GM18951 (cell line): ENCODE data around the gene NLGN2.

Source experiments
- POLR2A ChIP-seq: IDR thresholded peaks from 4 replicates; pipeline ENCODE4 v1.6.1; 2011; ENCODE audit warnings: mild to moderate bottlenecking; ENCODE audit not compliant: insufficient read length, insufficient read depth; ENCODE audit errors: extremely low read depth
- in situ Hi-C: fragments of 300-500 bp; cut with MboI; formaldehyde crosslinking; loops from one replicate; pipeline ENCODE4 v1.12.0; 2022; ENCODE audit warnings: low sequenced_read_pairs, mixed read lengths, inconsistent platforms; ENCODE audit not compliant: unreplicated experiment

The NLGN2 gene

DNA sequence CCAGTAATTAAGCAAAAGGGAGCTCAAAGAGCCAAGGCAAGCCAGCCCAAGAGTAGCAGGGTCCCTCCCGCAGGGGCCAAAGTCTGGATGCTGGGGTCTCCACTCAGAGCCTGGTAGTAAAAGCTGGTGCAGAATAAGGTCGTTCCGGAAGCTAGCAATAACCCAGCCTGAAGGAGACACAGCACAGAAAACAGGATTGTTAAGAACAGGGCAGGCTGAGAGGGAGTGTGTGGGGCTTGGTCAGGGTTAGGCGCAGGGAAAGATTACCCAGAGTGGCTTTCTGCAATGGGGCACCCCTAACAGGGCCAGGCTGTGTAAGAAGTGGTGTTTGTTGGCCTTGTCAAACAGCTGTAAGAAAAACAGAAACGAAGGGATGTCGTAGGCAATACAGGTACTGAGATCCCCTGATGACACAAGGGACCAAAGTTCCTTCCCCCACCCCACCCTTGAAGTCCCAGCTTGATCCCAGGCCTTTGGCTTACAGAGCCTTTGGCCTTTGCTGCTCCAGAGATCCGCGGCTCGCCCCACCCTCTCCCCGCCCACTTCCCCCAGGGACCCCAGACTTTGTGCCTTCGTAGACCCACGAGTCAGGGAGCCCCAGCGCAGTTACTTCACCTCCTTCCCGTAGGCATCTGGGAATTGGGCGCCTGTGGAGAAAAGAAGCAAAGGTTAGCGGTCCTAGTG, 4.5 kb upstream of the NLGN2 start:
- in situ Hi-C loops = no loop called here
- TF ChIP-seq POLR2A = no peak

DNA sequence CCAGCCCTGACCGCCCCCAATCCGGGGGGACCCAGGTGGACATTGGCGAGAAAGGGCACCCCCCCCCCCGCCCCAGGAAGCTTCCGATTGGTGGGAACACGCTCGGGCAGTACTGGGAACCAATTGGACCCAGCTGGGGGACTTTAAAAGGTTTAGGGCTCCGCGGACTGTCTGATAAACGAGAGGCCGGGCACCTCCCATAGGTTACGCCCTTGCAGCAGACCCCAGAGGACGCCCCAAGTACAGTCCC, 4.0 kb upstream of the NLGN2 start:
- no peak for TF ChIP-seq POLR2A

DNA sequence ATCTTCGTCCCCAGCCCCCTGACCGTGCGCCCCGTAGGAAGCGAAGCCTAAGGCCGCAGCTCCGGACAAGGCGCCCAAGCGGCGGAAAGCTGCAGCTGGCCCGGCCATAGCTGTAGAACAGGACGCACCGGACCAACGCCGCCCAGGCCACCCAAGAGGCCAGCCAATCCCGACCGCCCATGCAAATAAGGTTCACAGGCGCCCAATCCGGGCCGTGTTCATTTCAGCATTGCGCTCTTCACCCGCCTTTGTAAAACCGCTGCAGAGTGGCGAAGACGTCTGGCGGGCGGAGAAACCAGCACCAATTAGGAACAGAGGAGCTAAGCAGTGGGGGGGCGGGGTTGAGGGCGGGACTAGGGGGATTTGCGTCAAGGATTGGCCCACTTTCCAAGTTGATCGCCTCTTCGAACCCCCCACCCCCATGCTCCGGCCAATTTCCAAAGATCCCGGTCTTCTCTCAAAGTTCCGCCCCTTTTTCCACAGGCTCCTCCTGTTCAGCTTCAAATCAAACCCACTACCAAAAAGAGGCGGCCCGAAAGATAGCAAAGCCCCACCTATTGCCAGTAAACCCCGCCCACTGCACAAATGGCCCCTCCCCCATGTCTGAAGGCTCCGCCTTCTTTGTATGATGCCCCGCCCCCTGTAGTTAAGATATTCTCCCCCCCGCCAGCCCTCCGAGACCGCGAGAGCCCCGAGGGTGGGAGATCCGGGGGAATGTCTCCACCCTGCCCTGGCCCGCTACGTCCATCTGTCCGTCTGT, 3.5 kb upstream of the NLGN2 start, which contains the start of gene TMEM256:
Gene TMEM256 (minus strand): TSS at position 121 of the 760 bp plus-strand sequence. CDS start 13 bp downstream, at position 108.
- TF ChIP-seq POLR2A = peak; percentile 95
- in situ Hi-C loops = no loop called here

More for the DNA sequence above, 4.0 kb upstream of the NLGN2 start:
- in situ Hi-C loops = no loop called here

DNA sequence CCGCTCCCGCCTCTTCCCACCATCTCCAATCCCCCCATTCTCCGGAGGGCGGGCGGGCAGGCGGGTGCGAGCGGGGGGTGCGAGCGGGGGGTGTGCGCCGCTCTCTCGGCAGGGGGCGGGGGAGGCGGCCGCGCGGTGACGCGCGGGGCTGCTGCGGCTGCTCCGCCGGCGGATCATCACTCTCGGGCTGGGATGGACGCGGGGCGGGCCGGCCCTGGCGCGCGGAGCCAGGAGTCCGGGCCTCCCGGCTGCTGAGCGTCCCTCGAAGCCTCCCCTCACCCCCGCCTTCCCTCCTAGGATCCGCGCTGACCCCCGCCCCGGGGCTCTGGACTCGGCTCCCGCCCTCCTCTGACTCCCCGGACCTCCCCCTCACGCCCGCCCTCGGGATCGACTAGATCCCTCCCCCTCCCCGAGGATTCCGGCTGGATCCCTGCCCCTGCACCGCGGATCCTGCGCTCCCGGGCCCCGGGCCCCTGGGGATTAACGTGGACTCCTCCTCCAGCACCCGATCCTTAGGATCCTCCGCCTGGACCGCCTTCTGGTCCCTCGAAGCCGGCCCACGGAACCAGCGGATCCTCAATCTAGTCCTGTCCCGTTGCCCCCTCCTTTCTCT, 2.8 kb upstream of the NLGN2 start:
- no peak for TF ChIP-seq POLR2A
- in situ Hi-C loops = no loop called here

DNA sequence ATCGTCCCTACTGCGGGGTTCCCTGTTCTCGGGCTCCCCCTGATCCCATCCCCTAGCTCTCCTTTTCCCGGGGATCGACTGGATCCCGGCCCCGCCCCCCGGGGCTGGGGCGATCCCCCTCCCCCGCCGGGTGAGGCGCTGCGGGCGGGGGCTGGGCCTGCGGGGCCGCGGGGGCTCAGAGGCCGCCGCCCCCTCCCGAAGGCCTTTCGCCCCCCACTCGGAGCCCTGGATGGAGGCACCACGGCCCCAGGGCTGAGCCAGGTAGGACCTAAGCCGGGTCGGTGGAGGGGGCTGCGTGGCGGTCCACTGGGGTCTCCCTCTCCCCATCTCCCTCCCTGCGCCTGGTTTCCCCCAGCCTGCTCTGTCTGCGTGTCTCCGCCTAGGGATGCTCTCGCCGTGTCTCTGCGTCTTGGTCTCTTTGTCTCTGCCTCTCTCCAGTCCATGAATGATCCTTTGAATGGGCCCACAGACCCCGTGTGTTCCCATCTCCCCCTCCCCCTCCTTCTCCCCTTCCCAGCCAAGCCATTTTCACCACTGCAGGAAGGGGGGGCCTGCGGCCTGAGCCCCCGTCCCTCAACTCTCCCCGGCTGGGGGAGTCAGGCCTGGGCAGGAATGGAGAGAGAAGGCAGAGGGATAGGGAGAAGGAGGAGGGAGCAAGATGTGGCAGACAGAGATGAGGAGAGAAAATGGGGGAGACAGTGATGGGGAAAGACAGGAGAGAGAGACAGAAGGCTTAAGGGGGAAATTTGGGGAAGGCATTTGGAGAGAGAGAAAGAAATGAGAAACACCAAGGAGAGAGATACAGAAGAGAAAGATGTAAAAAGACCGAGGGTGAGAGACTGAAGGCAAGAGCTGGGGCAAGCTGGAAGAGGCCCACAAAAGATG, 2.1 kb upstream of the NLGN2 start:
- in situ Hi-C loops = no loop called here
- no peak for TF ChIP-seq POLR2A

DNA sequence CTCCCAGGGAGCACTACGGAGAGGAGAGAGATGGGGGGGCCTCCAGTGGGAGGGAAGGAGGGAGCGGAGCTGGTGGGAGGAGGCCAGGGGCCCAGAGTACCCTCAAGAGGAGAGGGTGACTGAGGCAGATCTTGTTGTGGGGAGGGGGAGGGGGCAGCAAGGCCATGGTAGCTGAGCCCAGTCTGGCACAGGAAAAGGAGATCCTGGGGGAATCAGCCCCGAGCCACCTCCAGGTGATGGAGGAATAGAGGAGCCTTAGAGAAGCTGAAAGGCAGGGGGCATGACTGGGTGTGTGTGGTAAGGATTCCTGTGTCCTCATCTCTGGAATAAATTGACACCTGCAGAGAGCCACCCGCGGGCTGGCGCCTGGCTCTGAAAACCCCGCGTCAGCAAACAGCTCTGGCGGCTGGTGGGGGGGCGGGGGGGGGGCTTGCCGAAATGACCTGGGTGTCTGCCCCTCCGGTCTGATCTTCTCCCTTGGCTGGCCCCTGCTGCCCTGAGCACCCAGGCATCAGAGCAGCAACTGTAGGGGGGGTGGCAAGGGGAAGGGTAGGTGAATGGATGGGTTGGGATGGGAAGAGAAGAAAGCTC, 1.3 kb upstream of the NLGN2 start:
- TF ChIP-seq POLR2A = no peak
- in situ Hi-C loops = no loop called here

DNA sequence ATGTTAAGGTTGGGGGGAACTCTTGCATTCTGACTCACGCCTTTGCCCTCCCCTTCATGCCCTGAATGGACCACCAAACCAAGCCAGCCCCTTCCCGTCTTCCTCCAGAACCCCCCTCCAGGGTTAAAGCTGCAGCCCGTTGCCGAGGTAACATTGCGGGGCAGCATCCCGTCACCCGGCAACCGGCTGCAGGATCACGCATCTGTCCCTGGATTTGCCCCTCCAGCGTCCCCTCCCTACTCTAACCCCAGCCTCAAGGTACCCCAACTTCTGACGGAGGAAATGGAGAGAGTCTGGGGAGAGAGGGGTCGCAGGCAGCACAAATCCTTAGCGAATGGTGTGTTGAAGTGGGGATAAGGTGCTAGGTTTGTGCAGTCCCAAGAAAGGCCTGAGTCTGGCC, 563 bp upstream of the NLGN2 start:
- no peak for TF ChIP-seq POLR2A
- in situ Hi-C loops = no loop called here

DNA sequence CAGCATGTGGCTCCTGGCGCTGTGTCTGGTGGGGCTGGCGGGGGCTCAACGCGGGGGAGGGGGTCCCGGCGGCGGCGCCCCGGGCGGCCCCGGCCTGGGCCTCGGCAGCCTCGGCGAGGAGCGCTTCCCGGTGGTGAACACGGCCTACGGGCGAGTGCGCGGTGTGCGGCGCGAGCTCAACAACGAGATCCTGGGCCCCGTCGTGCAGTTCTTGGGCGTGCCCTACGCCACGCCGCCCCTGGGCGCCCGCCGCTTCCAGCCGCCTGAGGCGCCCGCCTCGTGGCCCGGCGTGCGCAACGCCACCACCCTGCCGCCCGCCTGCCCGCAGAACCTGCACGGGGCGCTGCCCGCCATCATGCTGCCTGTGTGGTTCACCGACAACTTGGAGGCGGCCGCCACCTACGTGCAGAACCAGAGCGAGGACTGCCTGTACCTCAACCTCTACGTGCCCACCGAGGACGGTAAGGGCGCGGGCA, 645 bp downstream of the NLGN2 start:
- no peak for TF ChIP-seq POLR2A
- in situ Hi-C loops = no loop called here

DNA sequence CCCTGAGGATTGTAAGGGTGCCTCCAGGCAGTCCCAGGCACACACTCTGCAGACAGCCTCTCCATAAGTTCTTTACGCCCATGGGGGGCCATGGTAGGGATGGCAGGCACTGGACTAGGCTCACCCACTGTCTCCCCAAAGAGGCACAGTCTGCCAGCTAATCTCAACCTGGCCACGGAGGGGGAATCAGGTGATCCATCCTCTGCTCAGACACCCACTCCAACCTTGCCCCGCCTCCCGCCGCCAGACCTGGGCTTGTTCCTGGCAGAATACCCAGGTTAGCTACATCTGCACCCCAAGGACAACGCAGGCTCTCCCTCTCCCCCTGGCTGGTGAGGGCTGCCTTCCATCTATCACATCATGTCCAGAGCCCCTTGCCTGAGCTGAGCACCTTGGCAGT, 1.2 kb downstream of the NLGN2 start:
- TF ChIP-seq POLR2A = no peak
- in situ Hi-C loops = no loop called here

DNA sequence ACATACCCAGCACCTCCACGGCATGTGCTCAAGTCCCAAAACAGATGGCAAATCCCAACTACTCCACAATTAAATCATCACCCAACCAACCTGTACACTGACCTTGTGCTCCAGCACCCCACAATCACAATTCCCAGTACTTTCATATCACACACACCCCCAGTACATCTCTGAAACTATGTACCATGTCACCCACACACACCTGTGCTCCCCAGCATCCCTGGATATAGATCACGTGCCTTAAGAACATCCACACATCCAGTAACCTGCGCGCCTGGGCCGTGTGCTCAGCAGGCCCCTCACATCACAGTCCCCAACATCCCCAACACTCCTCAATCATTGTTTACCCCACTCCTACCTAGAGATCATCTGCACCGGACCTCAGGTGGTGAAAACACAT, 2.1 kb downstream of the NLGN2 start:
- TF ChIP-seq POLR2A = no peak
- in situ Hi-C loops = no loop called here

DNA sequence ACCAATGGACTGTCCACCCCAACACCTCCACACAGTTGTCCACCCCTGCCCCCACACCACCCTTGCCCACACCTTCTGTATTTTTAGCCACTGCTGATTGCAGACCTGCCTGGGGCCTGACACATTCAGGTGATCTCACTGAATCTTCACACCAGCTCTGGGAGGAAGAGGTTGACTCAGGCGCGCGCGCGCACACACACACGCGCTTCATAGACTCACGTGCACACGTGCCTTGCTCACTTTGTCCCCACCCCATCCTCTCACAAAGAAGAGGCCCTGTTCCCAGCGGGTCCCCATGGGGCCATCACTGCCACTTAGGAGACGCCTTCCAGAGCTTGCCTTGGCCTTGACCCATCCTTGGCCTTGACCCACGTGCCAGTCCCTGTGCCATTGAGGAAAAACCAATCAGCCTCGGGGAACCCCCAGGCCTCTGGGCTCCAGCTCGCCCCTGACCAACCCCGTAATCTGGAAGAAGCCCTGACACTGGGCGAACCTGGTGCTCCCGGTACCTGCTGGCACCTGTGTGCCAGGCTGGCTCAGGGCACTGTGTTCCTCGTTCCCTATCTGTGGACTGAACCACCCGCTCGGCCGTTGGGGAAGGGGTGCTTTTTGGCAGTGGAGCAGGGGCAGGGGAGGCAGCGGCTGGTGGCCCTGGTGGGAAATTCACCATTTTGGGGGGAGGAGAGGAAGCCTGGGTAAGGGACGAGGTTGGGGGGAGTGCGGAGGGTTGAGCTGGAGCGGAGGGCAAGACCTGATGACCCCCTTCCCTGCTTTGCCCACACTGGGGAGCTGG, 3.2 kb downstream of the NLGN2 start:
- in situ Hi-C loops = no loop called here
- TF ChIP-seq POLR2A = no peak

DNA sequence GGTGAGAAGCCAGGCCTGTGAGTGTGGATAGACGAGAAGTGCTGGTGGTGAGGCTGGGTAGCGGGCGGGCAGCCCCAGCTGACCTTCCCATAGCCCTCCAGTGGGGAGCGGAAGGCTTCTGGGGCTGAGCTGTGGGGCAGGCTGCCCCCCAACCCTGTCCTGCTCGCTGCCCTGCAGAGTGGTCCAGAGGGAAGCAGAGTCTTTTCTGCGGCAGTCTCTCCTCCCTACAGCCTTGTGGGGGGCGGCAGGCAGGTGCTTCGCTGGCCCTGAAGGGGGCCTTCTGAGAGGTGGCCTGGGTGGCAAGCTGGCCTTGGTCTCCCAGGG, 3.7 kb downstream of the NLGN2 start:
- no peak for TF ChIP-seq POLR2A
- in situ Hi-C loops = no loop called here
